ENCODE measurements around the gene RNU1-4.
"Not testable (repeated sequence)": the region's sequence is repeated elsewhere in the genome, so short reads cannot be mapped to it uniquely, and the experiment has no call there.

- TF ChIP-seq CTCF (IDR thresholded peaks at IDR 0.05; ENCODE audit: insufficient read depth, low read depth, low read length); EZH2 (IDR thresholded peaks at IDR 0.05; ENCODE audit: insufficient read depth, low read length): not testable (repeated sequence)
Observed at GRCh38 chr1:16703141-16703540, 37.2 kb upstream of the RNU1-4 start.

Data from astrocyte (in vitro differentiated cells and primary cell).